Measurements from ENCODE around the gene GPRIN2.
"Not testable (repeated sequence)": the region's sequence is repeated elsewhere in the genome, so short reads cannot be mapped to it uniquely, and the experiment has no call there.

GRCh38 chr10:46578474-46579178 is 22.2 kb upstream of the GPRIN2 start, which contains the start of gene SYT15:
- TF ChIP-seq POLR2AphosphoS5, CTCF, POLR2A (IDR thresholded peaks at IDR 0.05): not testable (repeated sequence)
